SK-N-SH (cell line): ENCODE results near the gene PLA2G1B. TPM values are rescaled to one million over a fixed set of nuclear protein-coding genes. Genes with fewer than 3 reads are reported as not detected.

Experiments
- CTCF ChIA-PET: fragments of 300-600, 350-600 bp; formaldehyde crosslinking; extraction: SDS; loops from one replicate; lab custom pipeline; 2021; lab: Yijun Ruan, JAX
- POLR2A ChIA-PET: fragments of 350-600 bp; sonication (Branson Sonifier 250); formaldehyde crosslinking; extraction: SDS; loops from one replicate; lab custom pipeline; 2020; ENCODE audit warnings: antibody characterized with exemption, inconsistent platforms; lab: Yijun Ruan, JAX
- DNase-seq: peaks from one replicate; pipeline ENCODE4 v3.0.0; 2012
- H2AFZ ChIP-seq: fragments of 200-600 bp; sonication (generic); 2 replicates; pipeline ENCODE4 v1.8.1; 2016; ENCODE audit warnings: antibody characterized with exemption, mild to moderate bottlenecking, low read depth
- H3F3A ChIP-seq: fragments of 200-600 bp; sonication (generic); replicated peaks from 2 replicates; pipeline ENCODE3; 2016; ENCODE audit warnings: antibody characterized with exemption, mild to moderate bottlenecking; ENCODE audit not compliant: insufficient read depth
- H3K27ac ChIP-seq, 2 experiments: fragments of 200-500 bp in 1 of 2; fragments of 200-600 bp in 1 of 2; sonication (Bioruptor generic) in 1 of 2; sonication (generic), shearing (Covaris generic) in 1 of 2; 2 replicates each; pipeline versions ENCODE4 v1.5.1 to v1.6.1; 2014 to 2016; ENCODE audit warnings: low read depth in 2 of 2, inconsistent platforms in 1 of 2, low read length in 1 of 2, mild to moderate bottlenecking in 1 of 2, mixed read lengths in 1 of 2
- H3K27me3 ChIP-seq: fragments of 200-600 bp; sonication (generic), shearing (Covaris generic); 2 replicates; pipeline ENCODE4 v1.6.1; 2016; ENCODE audit warnings: mixed run types; ENCODE audit not compliant: insufficient read depth
- H3K36me3 ChIP-seq, 2 experiments: fragments of 200-500 bp in 1 of 2; fragments of 200-600 bp in 1 of 2; sonication (Bioruptor generic) in 1 of 2; sonication (generic) in 1 of 2; replicated peaks in 1 of 2; 2 replicates each; pipeline versions ENCODE3 to v1.5.1; 2014 to 2016; ENCODE audit warnings: low read length in 1 of 2, mild to moderate bottlenecking in 1 of 2; ENCODE audit not compliant: insufficient read depth in 2 of 2, control insufficient read depth in 1 of 2
- H3K4me1 ChIP-seq, 2 experiments: fragments of 200-500 bp in 1 of 2; fragments of 200-600 bp in 1 of 2; sonication (Bioruptor generic) in 1 of 2; sonication (generic), shearing (Covaris generic) in 1 of 2; 2 replicates each; pipeline versions ENCODE4 v1.5.1 to v1.6.1; 2014 to 2016; ENCODE audit warnings: low read depth in 1 of 2, low read length in 1 of 2, mixed run types in 1 of 2; ENCODE audit not compliant: insufficient read depth in 2 of 2, control insufficient read depth in 1 of 2
- H3K4me2 ChIP-seq: fragments of 200-600 bp; sonication (generic), shearing (Covaris generic); 2 replicates; pipeline ENCODE4 v1.6.1; 2017; ENCODE audit warnings: mixed run types
- H3K4me3 ChIP-seq, 2 experiments: fragments of 200-500 bp in 1 of 2; fragments of 200-600 bp in 1 of 2; sonication (Bioruptor generic) in 1 of 2; sonication (generic), shearing (Covaris generic) in 1 of 2; 2 replicates each; pipeline versions ENCODE4 v1.5.1 to v1.8.1; 2014 to 2016; ENCODE audit warnings: low read depth in 2 of 2, inconsistent platforms in 1 of 2, low read length in 1 of 2, mild to moderate bottlenecking in 1 of 2, mixed read lengths in 1 of 2, moderate library complexity in 1 of 2
- H3K79me2 ChIP-seq: fragments of 200-600 bp; sonication (generic); 2 replicates; pipeline ENCODE4 v1.8.1; 2017; ENCODE audit warnings: mild to moderate bottlenecking; ENCODE audit not compliant: insufficient read depth
- H3K9ac ChIP-seq: fragments of 200-600 bp; sonication (generic); 2 replicates; pipeline ENCODE4 v1.6.1; 2017; ENCODE audit warnings: mixed run types
- H3K9me2 ChIP-seq: fragments of 200-600 bp; sonication (generic); 2 replicates; pipeline ENCODE4 v1.6.1; 2017; ENCODE audit warnings: mixed run types
- H3K9me3 ChIP-seq: fragments of 200-600 bp; sonication (generic); 2 replicates; pipeline ENCODE4 v1.6.1; 2017; ENCODE audit warnings: mixed run types, mild to moderate bottlenecking, moderate library complexity
- H4K20me1 ChIP-seq: fragments of 200-600 bp; sonication (generic); 2 replicates; pipeline ENCODE4 v1.6.1; 2017; ENCODE audit warnings: mild to moderate bottlenecking, mixed run types; ENCODE audit not compliant: insufficient read depth
- FOXJ3 ChIP-seq: sonication (generic); formaldehyde crosslinking; IDR thresholded peaks from 2 replicates; pipeline ENCODE4 v1.5.1; 2020; ENCODE audit warnings: mild to moderate bottlenecking, missing genetic modification reagents
- FOXM1 ChIP-seq: IDR thresholded peaks from 2 replicates; pipeline ENCODE4 v1.4.0; 2012; ENCODE audit warnings: low read depth, mild to moderate bottlenecking
- MXI1 ChIP-seq: IDR thresholded peaks from 2 replicates; pipeline ENCODE4 v1.6.1; 2012; ENCODE audit warnings: mild to moderate bottlenecking, low read depth, low read length, improper control_type of control experiment
- NRF1 ChIP-seq: IDR thresholded peaks from 2 replicates; pipeline ENCODE4 v1.6.1; 2012; ENCODE audit warnings: low read depth, mild to moderate bottlenecking, low read length
- POLR2AphosphoS5 ChIP-seq: IDR thresholded peaks from 2 replicates; pipeline ENCODE4 v1.6.1; 2012; ENCODE audit warnings: low read depth, low read length
- RAD21 ChIP-seq: IDR thresholded peaks from 2 replicates; pipeline ENCODE4 v1.6.1; 2012; ENCODE audit warnings: mild to moderate bottlenecking, low read length
- RXRA ChIP-seq: IDR thresholded peaks from 2 replicates; pipeline ENCODE4 v1.4.0; 2012; ENCODE audit warnings: low read depth, mild to moderate bottlenecking, borderline replicate concordance
- SIN3A ChIP-seq: IDR thresholded peaks from 2 replicates; pipeline ENCODE4 v1.6.1; 2012; ENCODE audit warnings: low read depth, mild to moderate bottlenecking, low read length, moderate library complexity, borderline replicate concordance
- TEAD4 ChIP-seq: IDR thresholded peaks from 2 replicates; pipeline ENCODE4 v1.4.0; 2012; ENCODE audit warnings: mild to moderate bottlenecking, borderline replicate concordance; ENCODE audit not compliant: insufficient read depth
- WGBS: methylation state at CpG from one replicate; pipeline ENCODE4 v1.1.6; 2017; ENCODE audit warnings: low lambda C conversion rate; 5-methylcytosine and 5-hydroxymethylcytosine counted together
- polyA plus RNA-seq, 3 experiments: library from polyadenylated mRNA; depleted of rRNA; stranded (reverse); fragments of >200 nt; gene quantifications; 2 replicates each; pipeline ENCODE4 v1.2.3, GENCODE V29; 2012
- TF ChIP-seq, protein P1 (sequence below): IDR thresholded peaks from 2 replicates; pipeline ENCODE4 v1.4.0; 2012; ENCODE audit warnings: low read depth, borderline replicate concordance
- TF ChIP-seq, protein P2 (sequence below): fragments of 150-350 bp; IDR thresholded peaks from 2 replicates; pipeline ENCODE4 v1.6.1; 2017; ENCODE audit warnings: antibody characterized with exemption, low read length, low read depth, borderline replicate concordance
- TF ChIP-seq, protein P3 (sequence below): IDR thresholded peaks from 2 replicates; pipeline ENCODE4 v1.4.0; 2012; ENCODE audit warnings: low read depth, borderline replicate concordance

The PLA2G1B gene
- polyA plus RNA-seq, 1 of the 3 experiments (the other 2 are of a cell fraction), result not detected

DNA sequence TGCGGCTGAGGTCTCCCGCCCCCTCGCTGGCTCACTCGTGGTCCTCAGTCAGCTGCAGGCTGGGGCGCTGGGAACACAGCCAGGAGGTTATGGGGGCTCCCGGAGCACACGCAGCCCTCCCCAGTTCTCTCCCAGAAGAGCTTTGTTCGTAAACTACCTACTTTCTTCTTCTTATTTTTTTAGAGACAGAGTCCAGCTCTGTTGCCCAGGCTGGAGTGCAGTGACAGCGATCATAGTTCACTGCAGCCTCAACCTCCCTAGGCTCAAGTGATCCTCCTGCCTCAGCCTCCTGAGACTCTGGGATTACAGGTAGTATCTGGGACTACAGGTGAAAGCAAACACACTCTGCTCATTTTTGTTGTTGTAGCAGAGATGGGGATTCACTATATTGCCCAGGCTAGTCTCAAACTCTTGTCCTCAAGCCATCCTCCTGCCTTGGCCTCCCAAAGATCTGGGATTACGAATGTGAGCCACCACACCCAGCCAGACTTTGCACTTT is 15.5 kb upstream of the PLA2G1B start:
- no peaks in the 10 kb centered on the region for H3K9me2 ChIP-seq
- POLR2A ChIA-PET, result no interaction called here
- H3K36me3 ChIP-seq, result no peaks in the 10 kb centered on the region
- H3K4me1 ChIP-seq, result no peaks in the 10 kb centered on the region
- no peak overlapping the region for H2AFZ ChIP-seq
- no peak overlapping the region for H3K9ac ChIP-seq
- TF ChIP-seq MXI1, result no peak
- TF ChIP-seq NRF1, result no peak
- TF ChIP-seq RAD21, result no peak
- TF ChIP-seq POLR2AphosphoS5, result no peak
- TF ChIP-seq, protein P1, sequence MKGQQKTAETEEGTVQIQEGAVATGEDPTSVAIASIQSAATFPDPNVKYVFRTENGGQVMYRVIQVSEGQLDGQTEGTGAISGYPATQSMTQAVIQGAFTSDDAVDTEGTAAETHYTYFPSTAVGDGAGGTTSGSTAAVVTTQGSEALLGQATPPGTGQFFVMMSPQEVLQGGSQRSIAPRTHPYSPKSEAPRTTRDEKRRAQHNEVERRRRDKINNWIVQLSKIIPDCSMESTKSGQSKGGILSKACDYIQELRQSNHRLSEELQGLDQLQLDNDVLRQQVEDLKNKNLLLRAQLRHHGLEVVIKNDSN, result no peak
- H3K27me3 ChIP-seq, result no peaks in the 10 kb centered on the region
- no peak overlapping the region for H3K4me2 ChIP-seq
- no peaks in the 10 kb centered on the region for H3K79me2 ChIP-seq
- whole genome bisulfite sequencing, result 97% methylated on average over 5 of the region's 10 CpGs
- H3F3A ChIP-seq, result no peaks in the 10 kb centered on the region
- no peak overlapping the region for H3K27ac ChIP-seq
- CTCF ChIA-PET, result interaction anchor here (1.1 to 1.5 kb wide), 3 partner anchors 14 to 96 kb away, joined by 3 to 5 read pairs (median 4); no protein-coding TSS in a partner anchor
- no peaks in the 10 kb centered on the region for H4K20me1 ChIP-seq
- DNase-seq, result no peak
- no peak overlapping the region for H3K4me3 ChIP-seq
- H3K9me3 ChIP-seq, result no peaks in the 10 kb centered on the region

DNA sequence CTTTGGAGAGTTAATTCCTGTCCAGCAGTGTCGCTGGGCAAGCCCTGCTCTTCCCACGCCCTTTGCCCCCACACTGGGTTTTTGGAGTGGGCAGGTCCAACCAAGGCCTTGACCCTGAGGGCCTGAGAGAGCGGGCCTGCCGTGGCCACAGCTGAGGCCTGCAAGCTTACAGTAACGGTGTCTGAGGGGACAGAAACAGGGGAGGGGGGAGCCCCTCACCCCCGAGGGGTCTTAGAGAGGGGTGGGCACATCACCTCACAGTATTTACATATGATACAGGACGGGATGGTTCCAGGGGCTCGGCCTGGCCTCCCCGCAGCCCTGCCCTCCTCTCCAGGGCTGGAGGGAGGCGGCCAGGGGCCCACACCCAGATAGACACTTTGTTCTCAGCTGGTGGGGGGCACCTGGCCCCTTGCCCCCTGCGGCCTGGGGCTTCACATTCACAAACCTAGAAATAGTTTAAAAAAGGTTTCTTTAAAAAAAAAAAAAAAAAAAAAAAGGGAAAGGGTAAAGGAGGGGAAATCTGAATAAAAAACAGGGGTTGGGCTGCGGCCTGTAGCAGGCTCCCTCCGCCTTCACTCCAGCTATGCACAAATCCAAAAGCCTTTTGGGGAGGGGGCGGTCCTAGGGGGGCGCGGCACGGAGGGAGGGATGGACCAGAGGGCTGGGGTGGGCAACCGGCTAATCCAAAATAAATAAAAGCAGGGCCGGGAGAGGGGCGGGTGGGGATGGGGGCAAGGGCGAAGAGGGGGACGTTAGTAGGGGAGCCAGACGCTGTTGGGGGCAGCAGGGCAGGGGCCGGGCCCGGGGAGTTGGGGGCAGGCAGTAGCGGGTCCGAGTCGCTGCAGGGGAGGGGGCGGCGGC is 14.8 kb upstream of the PLA2G1B start:
- POLR2A ChIA-PET, result no interaction called here

More for the DNA sequence above, 14.8 kb upstream of the PLA2G1B start:
- no peak overlapping the region for H3K27ac ChIP-seq
- no peaks in the 10 kb centered on the region for H3K36me3 ChIP-seq
- H3K9ac ChIP-seq, result no peak overlapping the region
- TF ChIP-seq, protein P2, sequence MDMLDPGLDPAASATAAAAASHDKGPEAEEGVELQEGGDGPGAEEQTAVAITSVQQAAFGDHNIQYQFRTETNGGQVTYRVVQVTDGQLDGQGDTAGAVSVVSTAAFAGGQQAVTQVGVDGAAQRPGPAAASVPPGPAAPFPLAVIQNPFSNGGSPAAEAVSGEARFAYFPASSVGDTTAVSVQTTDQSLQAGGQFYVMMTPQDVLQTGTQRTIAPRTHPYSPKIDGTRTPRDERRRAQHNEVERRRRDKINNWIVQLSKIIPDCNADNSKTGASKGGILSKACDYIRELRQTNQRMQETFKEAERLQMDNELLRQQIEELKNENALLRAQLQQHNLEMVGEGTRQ, result no peak
- TF ChIP-seq RXRA (no peak), FOXM1 (no peak), FOXJ3 (CRISPR knock-in tag) (no peak), TEAD4 (no peak), SIN3A (no peak), RAD21 (no peak)
- TF ChIP-seq, protein P3, sequence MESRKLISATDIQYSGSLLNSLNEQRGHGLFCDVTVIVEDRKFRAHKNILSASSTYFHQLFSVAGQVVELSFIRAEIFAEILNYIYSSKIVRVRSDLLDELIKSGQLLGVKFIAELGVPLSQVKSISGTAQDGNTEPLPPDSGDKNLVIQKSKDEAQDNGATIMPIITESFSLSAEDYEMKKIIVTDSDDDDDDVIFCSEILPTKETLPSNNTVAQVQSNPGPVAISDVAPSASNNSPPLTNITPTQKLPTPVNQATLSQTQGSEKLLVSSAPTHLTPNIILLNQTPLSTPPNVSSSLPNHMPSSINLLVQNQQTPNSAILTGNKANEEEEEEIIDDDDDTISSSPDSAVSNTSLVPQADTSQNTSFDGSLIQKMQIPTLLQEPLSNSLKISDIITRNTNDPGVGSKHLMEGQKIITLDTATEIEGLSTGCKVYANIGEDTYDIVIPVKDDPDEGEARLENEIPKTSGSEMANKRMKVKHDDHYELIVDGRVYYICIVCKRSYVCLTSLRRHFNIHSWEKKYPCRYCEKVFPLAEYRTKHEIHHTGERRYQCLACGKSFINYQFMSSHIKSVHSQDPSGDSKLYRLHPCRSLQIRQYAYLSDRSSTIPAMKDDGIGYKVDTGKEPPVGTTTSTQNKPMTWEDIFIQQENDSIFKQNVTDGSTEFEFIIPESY, result no peak
- TF ChIP-seq, protein P1, result no peak
- no peak for DNase-seq
- no peaks in the 10 kb centered on the region for H3K4me1 ChIP-seq
- H3K9me3 ChIP-seq, result no peaks in the 10 kb centered on the region; the same call in 1 of the 2 replicates
- no peaks in the 10 kb centered on the region for H3F3A ChIP-seq
- WGBS, result 87% methylated on average over 18 of the region's 30 CpGs
- no peaks in the 10 kb centered on the region for H3K9me2 ChIP-seq
- no peaks in the 10 kb centered on the region for H3K27me3 ChIP-seq
- H4K20me1 ChIP-seq, result no peaks in the 10 kb centered on the region
- CTCF ChIA-PET, result interaction anchor here (0.6 to 1.5 kb wide), 3 partner anchors 42 to 97 kb away, joined by 3 to 5 read pairs (median 4); no protein-coding TSS in a partner anchor
- H3K4me2 ChIP-seq, result no peak overlapping the region
- H3K4me3 ChIP-seq, result no peak overlapping the region
- H2AFZ ChIP-seq, result no peak overlapping the region
- no peaks in the 10 kb centered on the region for H3K79me2 ChIP-seq
